ENCODE data around the gene URB1.
"Not testable (repeated sequence)": the region's sequence is repeated elsewhere in the genome, so short reads cannot be mapped to it uniquely, and the experiment has no call there.

The URB1 gene

DNA sequence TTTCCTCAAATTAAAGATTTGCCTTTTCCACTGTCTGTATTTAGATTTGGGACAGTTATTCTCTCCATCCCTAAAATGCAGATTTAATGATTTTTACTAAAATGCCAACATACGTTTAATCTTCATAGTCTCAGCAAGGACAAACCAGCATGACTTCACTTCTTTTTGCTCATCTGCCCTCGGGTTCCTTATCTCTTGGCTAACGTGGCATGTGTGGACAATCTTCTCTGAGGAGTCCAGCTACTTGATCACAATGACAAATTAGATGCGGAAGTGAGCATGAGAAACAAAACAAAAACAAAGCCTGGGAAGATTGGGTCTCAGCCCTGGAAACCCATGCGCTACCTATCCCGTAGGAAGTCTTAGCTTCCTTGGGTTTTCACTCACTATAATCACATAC is 93.1 kb downstream of the URB1 start:
- DNase-seq (ENCODE audit: low read depth, low spot score): no peak

DNA sequence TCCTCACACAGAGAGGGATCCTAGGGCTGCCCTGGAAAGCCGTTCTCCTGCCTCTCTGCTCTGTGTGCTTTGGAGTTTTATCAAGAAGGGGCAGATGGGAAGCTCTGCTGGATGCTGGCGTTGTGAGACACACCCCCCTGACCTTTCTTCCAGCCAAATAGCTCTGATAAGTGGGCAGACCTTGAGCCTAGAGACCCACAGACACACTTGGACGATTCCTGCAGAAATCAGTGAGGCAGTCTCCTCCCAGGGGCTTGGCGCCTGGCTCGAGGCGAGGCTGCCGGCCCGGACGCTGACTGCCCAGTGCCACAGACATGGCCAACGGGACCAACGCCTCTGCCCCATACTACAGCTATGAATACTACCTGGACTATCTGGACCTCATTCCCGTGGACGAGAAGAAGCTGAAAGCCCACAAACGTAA is 94.1 kb downstream of the URB1 start, which contains the start of gene MRAP:
Gene MRAP (plus strand): TSS at position 198 of the 424 bp plus-strand sequence. CDS start 117 bp downstream, at position 315.
- DNase-seq (ENCODE audit: low read depth, low spot score): no peak

DNA sequence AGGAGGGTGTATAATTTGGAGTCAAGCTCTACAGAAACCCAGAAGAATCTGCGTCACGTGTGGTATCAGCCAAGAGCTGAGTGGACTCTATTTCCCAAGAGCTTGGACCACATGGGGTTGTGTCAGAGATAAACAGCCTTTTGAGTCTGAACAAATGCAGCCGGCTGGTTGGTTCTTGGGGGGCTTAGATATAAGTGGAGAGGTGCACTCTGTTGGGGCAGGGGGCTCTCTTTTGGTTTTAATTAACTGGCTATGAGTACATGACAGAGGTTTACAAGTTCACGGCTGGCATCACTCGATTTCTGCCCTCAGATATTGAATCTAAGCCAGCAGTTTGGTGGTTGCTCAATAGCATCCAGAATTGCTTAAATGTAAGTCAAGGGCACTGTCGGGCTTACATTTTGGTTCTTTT is 94.7 kb downstream of the URB1 start:
- DNase-seq (ENCODE audit: low read depth, low spot score): no peak

GRCh38 chr21:32297449-32297848 is 95.4 kb downstream of the URB1 start:
- DNase-seq (ENCODE audit: low read depth, low spot score): no peak

DNA sequence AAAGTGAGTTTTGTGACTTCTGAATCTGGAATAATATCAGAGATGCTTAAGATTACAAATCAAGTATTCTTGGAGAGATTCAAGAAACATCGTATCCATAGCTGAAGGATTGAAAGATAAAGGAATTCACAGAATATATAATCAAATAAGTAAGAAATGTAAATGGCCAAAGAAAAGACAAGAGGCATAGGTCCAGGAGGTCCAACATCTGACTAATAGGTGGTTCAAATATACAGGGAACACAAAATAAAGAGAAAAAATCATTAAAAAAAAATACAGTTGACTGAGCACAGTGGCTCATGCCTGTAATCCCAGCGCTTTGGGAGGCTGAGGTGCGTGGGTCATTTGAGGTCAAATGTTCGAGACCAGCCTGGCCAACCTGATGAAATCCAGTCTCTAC is 107.3 kb downstream of the URB1 start:
- no peak for DNase-seq (ENCODE audit: low read depth, low spot score)

- no peak for DNase-seq (ENCODE audit: low read depth, low spot score)
Observed at GRCh38 chr21:32282992-32283391, 109.8 kb downstream of the URB1 start.

GRCh38 chr21:32281531-32281930 is 111.3 kb downstream of the URB1 start:
- DNase-seq (ENCODE audit: low read depth, low spot score): no peak

DNA sequence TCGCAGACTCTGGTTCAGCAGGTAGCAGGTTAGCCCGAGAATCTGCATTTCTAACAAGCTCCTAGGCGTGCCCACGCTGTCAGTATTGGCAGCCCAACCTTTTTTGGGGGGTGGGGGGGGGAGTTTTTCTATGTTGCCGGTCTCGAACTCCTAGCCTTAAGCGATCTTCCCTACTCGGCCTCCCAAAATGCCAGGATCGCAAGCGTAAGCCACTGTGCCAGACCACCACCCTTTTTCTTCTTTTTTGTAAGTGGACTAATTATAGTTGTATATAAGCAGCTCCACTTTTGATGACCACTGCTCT is 113.5 kb downstream of the URB1 start:
- DNase-seq (ENCODE audit: low read depth, low spot score): no peak

- peak; percentile 97 for DNase-seq (ENCODE audit: low read depth, low spot score)
Observed at GRCh38 chr21:32278518-32279376, 114.1 kb downstream of the URB1 start, which contains the start of gene MIS18A. MIS18A (minus strand) TSS chr21:32279049; CDS start chr21:32279014, 35 bp downstream.

DNA sequence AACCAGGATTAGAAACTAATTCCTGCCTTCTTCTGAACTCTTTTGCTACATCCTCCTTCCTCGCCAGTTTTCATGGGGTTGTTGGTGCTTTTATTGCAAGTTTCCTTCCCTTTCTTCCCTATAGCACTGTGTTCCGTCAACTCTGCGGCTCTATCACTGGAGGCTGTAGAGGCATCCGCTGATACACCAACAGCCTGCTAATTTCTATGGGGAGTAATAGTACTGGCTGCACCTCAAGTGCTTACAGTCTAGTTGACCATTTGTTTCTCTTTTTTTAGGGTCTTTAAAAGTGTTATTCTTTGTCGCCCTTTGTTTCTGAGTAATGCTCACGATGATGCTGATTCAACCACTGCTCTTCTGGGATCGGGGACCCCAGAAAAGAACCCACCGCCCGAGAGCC is 114.7 kb downstream of the URB1 start:
- DNase-seq (ENCODE audit: low read depth, low spot score): no peak

DNA sequence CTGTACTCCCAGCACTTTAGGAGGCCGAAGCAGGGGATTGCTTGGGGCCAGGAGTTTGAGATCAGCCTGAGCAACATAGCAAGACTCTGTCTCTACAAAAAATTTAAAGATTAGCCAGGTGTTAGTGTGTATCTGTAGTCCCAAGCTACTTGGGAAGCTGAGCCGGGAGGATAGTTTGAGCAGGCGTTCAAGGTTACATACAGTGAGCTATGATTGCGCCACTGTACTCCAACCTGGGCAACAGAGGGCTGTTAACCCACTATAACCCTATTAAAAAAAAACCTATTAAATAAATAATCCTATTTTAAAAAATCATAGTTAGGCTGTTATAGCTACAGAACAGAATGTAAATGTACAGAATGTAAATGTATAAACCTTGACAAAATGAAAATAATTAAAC is 116.1 kb downstream of the URB1 start:
- DNase-seq (ENCODE audit: low read depth, low spot score): no peak

GRCh38 chr21:32270748-32271147 is 122.1 kb downstream of the URB1 start:
- DNase-seq (ENCODE audit: low read depth, low spot score): no peak

- not testable (repeated sequence) for DNase-seq (ENCODE audit: low read depth, low spot score)
Observed at GRCh38 chr21:32265321-32265720, 127.5 kb downstream of the URB1 start.

DNA sequence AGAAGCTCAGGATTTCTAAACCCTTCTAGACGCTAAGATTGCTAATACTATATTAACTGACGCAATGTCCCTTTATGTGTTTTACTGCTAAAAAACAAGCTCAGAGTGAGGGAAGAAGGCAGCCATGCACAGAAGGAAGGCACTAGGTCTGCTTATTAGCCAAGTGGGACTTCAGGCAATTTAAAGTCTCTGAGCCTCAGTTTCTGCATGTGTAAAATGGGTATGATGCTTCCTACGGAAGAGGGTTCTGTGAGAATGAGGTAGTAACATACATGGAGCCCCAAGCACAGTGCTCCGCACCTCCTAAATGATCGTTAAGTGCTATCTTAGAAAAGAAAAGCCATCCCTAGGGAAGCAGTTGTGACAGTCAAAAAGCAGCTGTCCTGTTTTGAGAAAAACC is 130.9 kb downstream of the URB1 start:
- no peak for DNase-seq (ENCODE audit: low read depth, low spot score)

All from ELF-1 (cell line).